Measurements from ENCODE around the gene AMOT.

AMOT gene

DNA sequence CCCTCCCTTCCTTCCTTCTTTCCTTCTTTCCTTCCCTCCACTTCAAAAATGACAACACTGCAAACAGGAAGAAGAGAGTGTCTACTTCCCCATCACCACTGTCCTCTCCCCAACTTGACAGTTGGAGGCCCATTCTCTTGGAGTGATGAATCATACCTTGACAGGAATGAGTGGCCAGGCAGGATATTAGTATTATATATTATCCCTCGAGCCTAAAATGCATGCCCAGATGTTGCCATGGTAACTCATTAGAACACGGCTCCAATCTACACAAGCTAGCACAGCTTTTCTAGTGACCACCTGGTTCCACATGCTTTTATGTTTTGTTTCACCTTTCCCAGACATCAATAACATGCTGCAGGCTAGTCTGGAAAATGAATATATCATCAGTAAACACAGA lies 89.6 kb downstream of the AMOT start:
- Histone ChIP-seq H3K4me3 (ENCODE audit: control insufficient read depth in 1 of 7, extremely low read depth in 1 of 7, insufficient read depth in 4 of 7, low read depth in 2 of 7, low read length in 6 of 7) (no peak overlapping the region), H3K9me3 (ENCODE audit: control extremely low read depth in 1 of 5, control insufficient read depth in 4 of 5, insufficient read depth in 2 of 5, low read depth in 1 of 5, low read length in 4 of 5) (no peaks in the 10 kb centered on the region), H3K27me3 (replicated peaks in 2 of 5; ENCODE audit: control insufficient read depth in 4 of 5, insufficient read depth in 5 of 5, low read length in 4 of 5) (no peaks in the 10 kb centered on the region), H3K36me3 (ENCODE audit: control insufficient read depth in 4 of 4, insufficient read depth in 4 of 4, low read length in 3 of 4) (no peaks in the 10 kb centered on the region), H3K4me1 (ENCODE audit: control extremely low read depth in 1 of 4, control insufficient read depth in 4 of 4, insufficient read depth in 4 of 4, low read length in 3 of 4) (no peaks in the 10 kb centered on the region), H3K27ac (ENCODE audit: insufficient read depth in 1 of 2, low read depth in 1 of 2, low read length in 2 of 2, poor library complexity in 1 of 2, severe bottlenecking in 2 of 2) (no peak overlapping the region)
- POLR2A ChIA-PET, result no interaction called here
- no peak for DNase-seq
- no CpG with 5 or more reads among the region's 2 CpGs for WGBS (ENCODE audit: insufficient coverage)
- CTCF ChIA-PET, result no interaction called here

DNA sequence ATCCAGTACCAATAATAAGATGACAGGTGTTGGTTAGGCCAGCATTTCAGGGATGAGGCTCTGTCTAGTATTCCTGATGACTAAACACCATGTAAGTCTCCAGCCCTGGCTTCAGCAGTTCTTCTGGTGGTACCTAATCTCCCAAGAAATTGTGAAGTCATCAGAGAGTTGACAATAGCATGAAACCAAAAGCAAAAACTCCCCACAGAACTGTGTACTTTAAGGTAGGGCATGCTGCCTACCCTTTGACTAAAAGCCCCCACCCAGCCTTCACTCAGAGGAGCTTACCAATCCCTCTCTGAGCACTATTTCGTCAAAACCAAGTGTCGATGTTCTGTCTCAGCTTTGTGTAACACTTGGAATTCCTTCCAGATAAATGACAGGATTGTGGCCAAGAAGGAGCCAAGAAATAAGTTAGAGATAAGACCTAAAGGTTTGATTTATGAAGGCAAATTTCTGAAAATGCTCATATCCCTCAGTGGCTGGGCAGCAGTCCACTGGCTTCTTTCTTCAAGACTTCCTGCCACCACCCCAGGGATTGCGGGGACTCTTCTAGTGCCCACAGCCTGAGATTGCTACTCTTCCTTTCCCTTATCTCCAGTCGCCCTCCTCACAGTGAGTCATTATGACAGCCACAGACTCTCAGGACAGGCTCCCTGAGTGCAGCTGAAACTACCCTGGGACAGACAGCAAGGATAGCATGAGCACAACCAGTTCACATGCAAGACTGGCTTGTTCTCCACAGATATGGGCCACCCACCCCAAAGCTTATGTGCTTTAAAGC lies 93.6 kb downstream of the AMOT start:
- no peak overlapping the region for H3K4me3 ChIP-seq (ENCODE audit: control insufficient read depth in 1 of 7, extremely low read depth in 1 of 7, insufficient read depth in 4 of 7, low read depth in 2 of 7, low read length in 6 of 7)
- no peak overlapping the region for H3K27ac ChIP-seq (ENCODE audit: insufficient read depth in 1 of 2, low read depth in 1 of 2, low read length in 2 of 2, poor library complexity in 1 of 2, severe bottlenecking in 2 of 2)
- no peaks in the 10 kb centered on the region for H3K9me3 ChIP-seq (ENCODE audit: control extremely low read depth in 1 of 5, control insufficient read depth in 4 of 5, insufficient read depth in 2 of 5, low read depth in 1 of 5, low read length in 4 of 5)
- POLR2A ChIA-PET, result no interaction called here
- WGBS (ENCODE audit: insufficient coverage), result 79% methylated on average over 4 of the region's 4 CpGs
- CTCF ChIA-PET, result no interaction called here
- no peaks in the 10 kb centered on the region for H3K4me1 ChIP-seq (ENCODE audit: control extremely low read depth in 1 of 4, control insufficient read depth in 4 of 4, insufficient read depth in 4 of 4, low read length in 3 of 4)
- H3K36me3 ChIP-seq (ENCODE audit: control insufficient read depth in 4 of 4, insufficient read depth in 4 of 4, low read length in 3 of 4), result no peaks in the 10 kb centered on the region
- H3K27me3 ChIP-seq (replicated peaks in 2 of 5; ENCODE audit: control insufficient read depth in 4 of 5, insufficient read depth in 5 of 5, low read length in 4 of 5), result peaks cover 0 to 2% (median 0%) of the 10 kb centered on the region in 5 experiments
- DNase-seq, result peak in 1 of 3 donors; percentile 7

- WGBS (ENCODE audit: insufficient coverage), result 82% methylated on average over 5 of the region's 5 CpGs
- ChIA-PET POLR2A (no interaction called here), CTCF (no interaction called here)
- no peaks in the 10 kb centered on the region for H3K9me3 ChIP-seq (ENCODE audit: control extremely low read depth in 1 of 5, control insufficient read depth in 4 of 5, insufficient read depth in 2 of 5, low read depth in 1 of 5, low read length in 4 of 5)
- no peak overlapping the region for H3K4me3 ChIP-seq (ENCODE audit: control insufficient read depth in 1 of 7, extremely low read depth in 1 of 7, insufficient read depth in 4 of 7, low read depth in 2 of 7, low read length in 6 of 7)
- DNase-seq, result no peak
- H3K36me3 ChIP-seq (ENCODE audit: control insufficient read depth in 4 of 4, insufficient read depth in 4 of 4, low read length in 3 of 4), result no peaks in the 10 kb centered on the region
- H3K4me1 ChIP-seq (ENCODE audit: control extremely low read depth in 1 of 4, control insufficient read depth in 4 of 4, insufficient read depth in 4 of 4, low read length in 3 of 4), result peaks cover 0 to 8% (median 3%) of the 10 kb centered on the region in 4 experiments
- no peaks in the 10 kb centered on the region for H3K27me3 ChIP-seq (replicated peaks in 2 of 5; ENCODE audit: control insufficient read depth in 4 of 5, insufficient read depth in 5 of 5, low read length in 4 of 5)
- no peak overlapping the region for H3K27ac ChIP-seq (ENCODE audit: insufficient read depth in 1 of 2, low read depth in 1 of 2, low read length in 2 of 2, poor library complexity in 1 of 2, severe bottlenecking in 2 of 2)
Observed at GRCh38 chrX:112738347-112739033, 102.1 kb downstream of the AMOT start.

- no peaks in the 10 kb centered on the region for H3K36me3 ChIP-seq (ENCODE audit: control insufficient read depth in 4 of 4, insufficient read depth in 4 of 4, low read length in 3 of 4)
- 79% methylated on average over 3 of the region's 3 CpGs for WGBS (ENCODE audit: insufficient coverage)
- H3K9me3 ChIP-seq (ENCODE audit: control extremely low read depth in 1 of 5, control insufficient read depth in 4 of 5, insufficient read depth in 2 of 5, low read depth in 1 of 5, low read length in 4 of 5), result no peaks in the 10 kb centered on the region
- ChIA-PET POLR2A (interaction anchor here (0.6 kb wide), 1 partner anchor 1014 kb away, joined by 8 read pairs; no protein-coding TSS in a partner anchor), CTCF (no interaction called here)
- no peaks in the 10 kb centered on the region for H3K27me3 ChIP-seq (replicated peaks in 2 of 5; ENCODE audit: control insufficient read depth in 4 of 5, insufficient read depth in 5 of 5, low read length in 4 of 5)
- no peak for DNase-seq
- no peak overlapping the region for H3K4me3 ChIP-seq (ENCODE audit: control insufficient read depth in 1 of 7, extremely low read depth in 1 of 7, insufficient read depth in 4 of 7, low read depth in 2 of 7, low read length in 6 of 7)
- H3K4me1 ChIP-seq (ENCODE audit: control extremely low read depth in 1 of 4, control insufficient read depth in 4 of 4, insufficient read depth in 4 of 4, low read length in 3 of 4), result peaks cover 0 to 8% (median 3%) of the 10 kb centered on the region in 4 experiments
- H3K27ac ChIP-seq (ENCODE audit: insufficient read depth in 1 of 2, low read depth in 1 of 2, low read length in 2 of 2, poor library complexity in 1 of 2, severe bottlenecking in 2 of 2), result no peak overlapping the region
Observed at GRCh38 chrX:112736310-112736709, 104.3 kb downstream of the AMOT start.

- no CpG with 5 or more reads among the region's 2 CpGs for WGBS (ENCODE audit: insufficient coverage)
- CTCF ChIA-PET, result no interaction called here
- POLR2A ChIA-PET, result no interaction called here
Observed at GRCh38 chrX:112735147-112735546, 105.5 kb downstream of the AMOT start.

GRCh38 chrX:112734290-112734689 lies 106.3 kb downstream of the AMOT start:
- CTCF ChIA-PET, result no interaction called here
- Histone ChIP-seq H3K36me3 (ENCODE audit: control insufficient read depth in 4 of 4, insufficient read depth in 4 of 4, low read length in 3 of 4) (no peaks in the 10 kb centered on the region), H3K27me3 (replicated peaks in 2 of 5; ENCODE audit: control insufficient read depth in 4 of 5, insufficient read depth in 5 of 5, low read length in 4 of 5) (no peaks in the 10 kb centered on the region), H3K9me3 (ENCODE audit: control extremely low read depth in 1 of 5, control insufficient read depth in 4 of 5, insufficient read depth in 2 of 5, low read depth in 1 of 5, low read length in 4 of 5) (no peaks in the 10 kb centered on the region), H3K4me1 (ENCODE audit: control extremely low read depth in 1 of 4, control insufficient read depth in 4 of 4, insufficient read depth in 4 of 4, low read length in 3 of 4) (peaks cover 0 to 8% (median 3%) of the 10 kb centered on the region in 4 experiments), H3K4me3 (ENCODE audit: control insufficient read depth in 1 of 7, extremely low read depth in 1 of 7, insufficient read depth in 4 of 7, low read depth in 2 of 7, low read length in 6 of 7) (peak overlapping the region in 2 of 7 experiments; percentile 17 to 58), H3K27ac (ENCODE audit: insufficient read depth in 1 of 2, low read depth in 1 of 2, low read length in 2 of 2, poor library complexity in 1 of 2, severe bottlenecking in 2 of 2) (no peak overlapping the region)
- peak in 2 of 3 donors; percentile 11 to 35 for DNase-seq
- WGBS (ENCODE audit: insufficient coverage), result 0% methylated on average over 2 of the region's 3 CpGs
- POLR2A ChIA-PET, result no interaction called here

More at GRCh38 chrX:112735147-112735546, 105.5 kb downstream of the AMOT start:
- peaks cover 0 to 8% (median 3%) of the 10 kb centered on the region in 4 experiments for H3K4me1 ChIP-seq (ENCODE audit: control extremely low read depth in 1 of 4, control insufficient read depth in 4 of 4, insufficient read depth in 4 of 4, low read length in 3 of 4)
- no peak overlapping the region for H3K4me3 ChIP-seq (ENCODE audit: control insufficient read depth in 1 of 7, extremely low read depth in 1 of 7, insufficient read depth in 4 of 7, low read depth in 2 of 7, low read length in 6 of 7)
- DNase-seq, result no peak
- no peaks in the 10 kb centered on the region for H3K27me3 ChIP-seq (replicated peaks in 2 of 5; ENCODE audit: control insufficient read depth in 4 of 5, insufficient read depth in 5 of 5, low read length in 4 of 5)
- H3K27ac ChIP-seq (ENCODE audit: insufficient read depth in 1 of 2, low read depth in 1 of 2, low read length in 2 of 2, poor library complexity in 1 of 2, severe bottlenecking in 2 of 2), result no peak overlapping the region
- H3K9me3 ChIP-seq (ENCODE audit: control extremely low read depth in 1 of 5, control insufficient read depth in 4 of 5, insufficient read depth in 2 of 5, low read depth in 1 of 5, low read length in 4 of 5), result no peaks in the 10 kb centered on the region
- H3K36me3 ChIP-seq (ENCODE audit: control insufficient read depth in 4 of 4, insufficient read depth in 4 of 4, low read length in 3 of 4), result no peaks in the 10 kb centered on the region

DNA sequence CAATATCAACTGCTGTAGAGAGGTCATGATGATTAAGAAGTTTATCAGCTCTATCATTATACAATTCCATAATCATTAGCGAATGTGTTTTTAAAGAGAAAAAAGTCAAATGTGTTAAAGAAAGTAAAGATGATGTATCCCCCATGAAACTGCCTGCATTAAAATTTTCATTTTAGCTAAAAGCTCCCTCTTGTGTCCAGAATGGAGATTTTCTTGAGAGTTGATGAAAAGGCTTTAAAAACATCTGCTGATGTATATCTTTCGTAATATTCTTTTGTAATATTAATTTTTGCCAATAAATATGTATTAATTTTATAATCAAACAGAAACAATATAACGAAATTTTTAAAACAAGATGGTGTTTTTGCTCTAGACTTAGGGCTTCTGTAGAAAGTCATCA lies 108.8 kb downstream of the AMOT start:
- ChIA-PET CTCF (interaction anchor here (1.6 kb wide), 1 partner anchor 90 kb away, joined by 5 read pairs; no protein-coding TSS in a partner anchor), POLR2A (no interaction called here)
- peak in 2 of 3 donors; percentile 25 to 30 for DNase-seq
- Histone ChIP-seq H3K4me3 (ENCODE audit: control insufficient read depth in 1 of 7, extremely low read depth in 1 of 7, insufficient read depth in 4 of 7, low read depth in 2 of 7, low read length in 6 of 7) (no peak overlapping the region), H3K27me3 (replicated peaks in 2 of 5; ENCODE audit: control insufficient read depth in 4 of 5, insufficient read depth in 5 of 5, low read length in 4 of 5) (no peaks in the 10 kb centered on the region), H3K27ac (ENCODE audit: insufficient read depth in 1 of 2, low read depth in 1 of 2, low read length in 2 of 2, poor library complexity in 1 of 2, severe bottlenecking in 2 of 2) (no peak overlapping the region), H3K36me3 (ENCODE audit: control insufficient read depth in 4 of 4, insufficient read depth in 4 of 4, low read length in 3 of 4) (no peaks in the 10 kb centered on the region), H3K9me3 (ENCODE audit: control extremely low read depth in 1 of 5, control insufficient read depth in 4 of 5, insufficient read depth in 2 of 5, low read depth in 1 of 5, low read length in 4 of 5) (no peaks in the 10 kb centered on the region), H3K4me1 (ENCODE audit: control extremely low read depth in 1 of 4, control insufficient read depth in 4 of 4, insufficient read depth in 4 of 4, low read length in 3 of 4) (peaks cover 0 to 8% (median 3%) of the 10 kb centered on the region in 4 experiments)
- WGBS (ENCODE audit: insufficient coverage), result no CpG with 5 or more reads among the region's 3 CpGs
